ENCODE results near the gene PLAGL2.

PLAGL2 gene

DNA sequence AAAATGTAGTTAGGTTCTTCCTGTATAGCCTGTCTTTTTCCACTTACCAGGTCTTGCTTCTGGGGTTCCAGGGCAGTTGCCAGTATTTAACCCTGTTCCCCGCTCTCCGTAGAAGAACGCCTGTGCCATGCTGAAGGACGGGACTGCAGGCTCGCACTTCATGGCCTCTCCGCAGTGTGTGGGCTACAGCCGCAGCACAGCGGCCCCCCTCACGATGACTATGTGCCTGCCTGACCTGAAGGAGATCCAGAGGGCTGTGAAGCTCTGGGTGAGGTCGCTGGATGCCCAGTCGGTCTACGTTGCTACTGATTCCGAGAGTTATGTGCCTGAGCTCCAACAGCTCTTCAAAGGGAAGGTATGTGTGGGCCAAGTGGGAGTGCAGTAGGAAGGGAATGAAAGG, 23.2 kb upstream of the PLAGL2 start:
- no peak for DNase-seq

DNA sequence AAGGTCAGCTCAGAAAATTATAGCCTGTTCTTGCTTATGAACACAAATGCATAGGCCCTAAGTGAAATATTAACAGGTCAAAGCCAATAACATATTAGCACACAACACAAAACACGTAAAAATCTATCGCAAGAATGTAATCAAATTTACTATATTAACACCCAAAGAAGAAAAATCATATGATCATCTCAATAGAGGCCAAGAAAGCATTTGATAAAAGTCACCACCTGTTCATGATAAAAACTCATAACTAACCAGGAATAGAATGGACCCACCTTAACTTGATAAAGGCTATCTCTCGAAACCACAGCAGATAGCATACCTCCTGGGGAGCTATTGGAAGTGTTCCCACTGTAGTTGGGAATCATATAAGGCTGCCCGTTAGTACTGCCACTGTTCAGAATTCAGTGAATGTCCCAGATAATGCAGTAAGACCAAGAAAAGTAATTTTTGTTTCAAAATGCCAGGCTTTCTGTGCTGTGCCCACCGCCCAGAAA, 21.8 kb upstream of the PLAGL2 start:
- DNase-seq: no peak

DNA sequence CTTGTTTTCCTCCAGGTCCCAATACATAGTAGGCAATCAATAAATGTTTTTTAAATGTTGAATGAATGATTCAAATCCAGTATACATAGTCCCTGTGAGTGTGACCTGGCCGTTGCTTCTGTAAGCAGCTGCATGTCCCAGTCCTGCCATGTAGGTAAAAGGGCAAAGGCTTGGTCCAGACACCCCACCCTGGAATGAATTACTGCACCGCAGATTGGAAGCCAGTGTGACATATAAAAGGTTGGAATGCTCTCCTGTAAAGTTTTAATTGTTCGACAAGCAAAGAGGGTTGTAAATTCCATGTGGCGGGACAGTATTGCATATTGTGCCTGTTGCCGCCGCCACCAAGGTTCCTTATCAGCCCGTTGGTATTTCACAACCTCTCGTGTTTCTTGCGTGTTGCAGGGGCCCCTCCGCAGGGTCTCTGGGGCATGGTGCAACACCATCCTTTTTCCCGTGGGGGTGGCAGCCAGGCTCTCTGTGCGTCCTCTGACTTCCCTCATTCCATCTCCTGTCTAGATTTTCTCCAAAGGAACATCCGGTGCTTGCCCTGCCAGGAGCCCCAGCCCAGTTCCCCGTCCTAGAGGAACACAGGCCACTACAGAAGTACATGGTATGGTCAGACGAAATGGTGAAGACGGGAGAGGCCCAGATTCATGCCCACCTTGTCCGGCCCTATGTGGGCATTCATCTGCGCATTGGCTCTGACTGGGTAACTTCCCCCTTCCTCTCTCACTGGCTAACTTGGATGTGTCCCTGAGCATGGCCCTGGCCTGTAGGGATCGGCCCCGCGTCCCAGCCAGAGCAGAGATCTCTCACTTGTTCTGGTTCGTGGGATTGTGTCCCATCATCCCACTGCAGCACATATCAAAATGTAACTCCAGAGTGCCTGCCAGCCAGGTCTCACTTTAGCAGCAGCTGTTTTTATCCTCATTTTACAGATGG, 20.5 kb upstream of the PLAGL2 start:
- DNase-seq: no peak

DNA sequence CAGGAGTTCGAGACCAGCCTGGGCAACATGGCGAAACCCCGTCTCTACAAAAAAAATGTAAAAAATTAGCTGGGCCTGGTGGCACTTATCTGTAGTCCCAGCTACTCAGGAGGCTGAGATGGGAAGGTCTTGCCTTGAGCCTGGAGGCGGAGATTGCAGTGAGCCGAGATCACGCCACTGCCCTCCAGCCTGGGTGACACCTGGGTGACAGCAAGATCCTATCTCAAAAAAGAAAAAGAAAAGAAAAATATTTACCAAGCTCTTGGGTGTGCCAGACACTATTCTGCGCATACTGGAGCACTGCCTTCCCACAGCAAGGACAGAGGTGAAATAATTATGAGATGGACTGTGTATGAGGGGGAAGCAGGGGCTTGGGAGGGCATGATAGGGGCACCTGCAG, 19.8 kb upstream of the PLAGL2 start:
- DNase-seq: no peak

DNA sequence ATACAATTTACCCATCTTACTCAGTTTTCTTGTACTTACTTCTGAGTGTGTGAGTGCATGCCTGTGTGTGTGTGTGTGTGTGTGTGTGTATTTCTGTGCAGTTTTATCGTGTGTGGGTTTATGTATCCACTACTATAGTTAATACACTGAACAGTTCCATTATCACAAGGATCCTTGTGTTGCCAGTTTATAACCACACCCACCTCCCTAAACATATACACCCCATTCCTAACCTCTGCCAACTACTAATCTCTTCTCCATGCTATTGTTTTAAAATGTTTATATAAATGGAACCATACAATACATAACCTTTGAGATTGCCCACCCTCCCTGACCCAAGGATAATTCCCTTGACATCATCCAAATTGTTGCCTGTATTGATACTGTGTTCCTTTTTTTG, 18.8 kb upstream of the PLAGL2 start:
- DNase-seq: no peak

DNA sequence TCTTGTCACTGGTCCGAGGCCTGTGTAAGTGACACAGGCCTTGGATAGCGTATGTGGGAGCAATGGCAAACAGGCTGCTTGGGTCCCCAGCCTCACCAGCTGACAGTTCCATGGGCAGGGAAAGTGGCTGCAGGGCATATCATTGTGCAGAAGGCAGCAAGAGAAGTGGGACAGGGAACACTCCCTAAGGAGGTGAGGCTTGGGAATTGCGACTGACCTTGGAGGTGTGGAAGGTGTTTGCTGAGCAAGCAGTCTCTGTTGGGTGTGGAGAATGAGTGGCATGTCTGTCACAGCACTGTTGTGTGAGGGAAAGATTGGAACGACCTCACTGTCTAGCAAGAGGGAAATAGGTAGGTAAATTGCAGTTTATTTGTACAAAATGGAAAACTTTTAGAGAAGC, 16.9 kb upstream of the PLAGL2 start:
- no peak for DNase-seq

DNA sequence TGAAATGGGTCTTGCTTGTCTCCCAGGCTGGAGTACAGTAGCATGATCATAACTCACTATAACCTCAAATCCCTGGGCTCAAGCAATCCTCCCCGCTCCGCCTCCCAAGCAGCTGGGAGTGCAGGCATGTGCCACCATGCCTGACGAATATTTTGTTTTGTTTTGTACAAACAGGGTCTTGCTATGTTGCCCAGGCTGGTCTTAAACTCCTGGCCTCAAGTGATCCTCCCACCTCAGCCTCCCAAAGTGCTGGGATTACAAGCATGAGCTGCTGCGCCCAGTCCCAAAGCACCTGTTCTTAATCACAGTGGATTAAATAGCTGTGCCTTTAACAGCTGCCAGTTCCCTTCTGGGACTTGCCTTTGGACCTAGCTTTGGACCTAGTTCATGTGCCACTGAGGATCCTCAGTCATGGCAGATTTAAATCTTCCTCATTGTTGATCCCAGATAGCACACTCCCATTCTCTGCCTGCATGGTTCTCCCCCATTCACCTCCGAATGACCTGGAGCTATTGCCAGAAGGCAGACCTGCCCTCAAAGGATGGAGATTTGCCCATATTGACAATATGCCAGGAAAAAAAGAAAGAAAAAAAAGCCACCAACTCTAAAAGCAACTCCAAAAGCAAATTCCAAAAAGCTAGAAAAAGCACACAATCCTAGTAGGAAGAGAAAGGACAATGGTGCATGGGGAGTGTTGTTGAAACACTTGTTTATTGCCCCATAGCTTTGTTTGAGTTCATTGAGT, 10.8 kb upstream of the PLAGL2 start:
- no peak for DNase-seq

DNA sequence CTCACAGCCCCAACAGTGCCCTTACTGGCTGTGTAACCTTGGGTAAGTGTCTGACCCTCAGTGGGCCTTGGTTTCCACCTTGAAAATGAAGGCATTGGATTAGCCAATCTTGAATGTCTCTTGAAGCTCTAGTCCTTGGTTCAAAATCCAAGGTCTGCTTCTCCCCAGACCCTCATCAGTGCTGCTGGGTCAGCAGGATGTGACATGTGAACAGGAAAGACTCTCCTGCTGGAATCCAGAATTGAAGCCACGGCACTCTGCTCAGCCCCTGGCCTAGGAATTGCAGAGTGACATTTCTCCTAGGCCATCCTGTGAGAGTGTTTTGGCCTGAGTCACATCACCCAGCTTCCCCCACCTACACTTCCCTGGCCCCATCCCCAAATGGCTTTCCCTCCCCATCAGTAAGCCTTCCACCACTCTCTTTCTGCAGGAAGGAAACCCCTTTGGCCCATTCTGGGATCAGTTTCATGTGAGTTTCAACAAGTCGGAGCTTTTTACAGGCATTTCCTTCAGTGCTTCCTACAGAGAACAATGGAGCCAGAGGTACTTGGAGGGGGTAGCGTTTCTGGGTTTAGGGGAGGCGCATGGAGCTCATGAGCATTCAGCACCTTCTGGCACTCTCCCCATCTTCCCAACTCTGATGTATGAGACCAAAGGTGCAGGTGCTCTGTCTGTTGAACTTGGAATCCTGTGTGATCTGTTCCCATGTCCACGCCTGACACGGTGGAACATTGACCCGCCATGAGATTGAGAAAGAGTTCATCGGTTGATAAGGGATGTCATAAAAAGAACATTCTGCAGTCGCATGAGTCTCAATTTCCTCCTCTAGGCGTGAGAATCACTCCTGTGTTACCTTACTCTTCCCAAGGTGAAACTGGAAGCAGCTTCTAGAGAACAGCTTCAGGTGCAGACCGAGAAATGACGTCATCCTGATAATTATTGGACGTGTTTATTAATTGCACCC, 8.9 kb upstream of the PLAGL2 start:
- no peak for DNase-seq

DNA sequence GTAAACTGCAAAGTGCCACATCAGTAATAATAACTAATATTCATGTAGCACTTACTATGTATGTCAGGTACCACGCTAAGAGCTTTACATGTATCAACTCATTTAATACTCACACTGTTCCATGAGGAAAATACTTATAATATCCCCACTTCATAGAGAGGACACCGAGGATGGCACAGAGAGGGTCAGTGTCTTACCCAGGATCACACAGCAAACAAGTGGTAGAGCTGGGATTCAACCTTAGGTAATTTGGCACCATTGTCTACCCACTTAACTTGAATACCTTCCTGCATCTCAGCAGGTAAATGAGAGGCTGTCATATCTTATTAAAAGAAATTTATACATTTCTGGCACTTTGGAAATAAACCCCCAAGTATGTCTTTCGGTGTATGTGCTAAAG, 8.2 kb upstream of the PLAGL2 start:
- DNase-seq: no peak

DNA sequence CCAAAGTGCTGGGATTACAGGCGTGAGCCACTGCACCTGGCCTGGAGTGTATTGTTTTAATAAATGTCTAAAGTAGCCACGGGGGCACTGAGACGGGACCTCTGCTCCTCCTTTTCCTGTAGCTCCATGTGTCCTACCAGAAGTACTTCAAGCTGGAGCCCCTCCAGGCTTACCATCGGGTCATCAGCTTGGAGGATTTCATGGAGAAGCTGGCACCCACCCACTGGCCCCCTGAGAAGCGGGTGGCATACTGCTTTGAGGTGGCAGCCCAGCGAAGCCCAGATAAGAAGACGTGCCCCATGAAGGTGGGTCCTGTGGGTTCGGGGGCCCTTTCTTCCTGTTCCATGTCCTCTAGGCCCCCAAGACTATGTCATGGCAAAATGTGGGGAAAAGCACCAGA, 7.6 kb upstream of the PLAGL2 start:
- no peak for DNase-seq

DNA sequence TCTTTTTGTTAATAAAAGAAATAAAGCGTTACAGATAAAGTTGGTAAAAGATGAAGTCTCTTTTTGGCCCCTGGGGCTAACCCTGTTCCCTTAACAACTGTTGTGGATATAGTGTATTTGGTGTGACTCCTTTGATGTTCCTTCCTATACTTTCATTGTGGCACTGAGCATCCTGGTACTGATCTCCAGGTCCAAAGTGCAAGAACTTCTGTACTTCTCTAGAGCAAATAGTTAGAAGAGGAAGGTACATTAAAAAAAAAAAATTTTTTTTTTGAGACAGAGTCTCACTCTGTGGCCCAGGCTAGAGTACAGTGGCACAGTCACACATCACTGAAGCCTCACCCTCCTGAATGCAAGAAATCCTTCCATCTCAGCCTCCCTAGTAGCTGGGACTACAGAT, 6.3 kb upstream of the PLAGL2 start:
- DNase-seq: no peak

DNA sequence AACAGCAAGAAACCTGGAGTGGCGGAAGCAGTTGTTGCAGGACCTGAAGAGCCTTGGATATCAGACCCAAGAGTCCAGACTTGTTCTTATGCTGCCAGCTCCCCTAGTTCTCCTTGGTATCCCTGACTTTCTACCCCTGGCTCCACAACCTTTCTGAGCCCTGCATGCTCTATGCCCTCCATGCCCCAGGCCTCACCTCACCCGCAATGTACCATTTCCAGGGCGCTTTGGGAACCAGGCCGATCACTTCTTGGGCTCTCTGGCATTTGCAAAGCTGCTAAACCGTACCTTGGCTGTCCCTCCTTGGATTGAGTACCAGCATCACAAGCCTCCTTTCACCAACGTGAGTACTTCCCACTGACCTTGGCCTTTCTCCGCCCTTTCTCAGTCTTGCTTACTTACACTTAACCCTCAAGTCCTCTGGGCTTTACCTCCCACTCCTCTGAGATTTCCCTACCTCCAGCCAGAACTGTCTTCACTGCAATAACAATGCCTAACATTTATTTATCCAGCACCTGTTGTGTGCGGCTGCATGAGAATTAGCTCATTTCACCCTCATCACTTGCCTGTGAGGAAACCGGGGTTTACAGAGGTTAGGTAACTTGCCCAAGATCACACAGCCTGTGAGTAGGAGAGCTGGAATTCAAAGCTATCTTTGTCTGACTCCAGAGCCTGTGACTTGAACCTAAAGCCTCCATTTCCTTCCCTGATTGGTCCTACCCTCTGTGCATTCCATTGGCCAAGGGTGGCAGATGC, 2.5 kb upstream of the PLAGL2 start:
- DNase-seq: no peak

DNA sequence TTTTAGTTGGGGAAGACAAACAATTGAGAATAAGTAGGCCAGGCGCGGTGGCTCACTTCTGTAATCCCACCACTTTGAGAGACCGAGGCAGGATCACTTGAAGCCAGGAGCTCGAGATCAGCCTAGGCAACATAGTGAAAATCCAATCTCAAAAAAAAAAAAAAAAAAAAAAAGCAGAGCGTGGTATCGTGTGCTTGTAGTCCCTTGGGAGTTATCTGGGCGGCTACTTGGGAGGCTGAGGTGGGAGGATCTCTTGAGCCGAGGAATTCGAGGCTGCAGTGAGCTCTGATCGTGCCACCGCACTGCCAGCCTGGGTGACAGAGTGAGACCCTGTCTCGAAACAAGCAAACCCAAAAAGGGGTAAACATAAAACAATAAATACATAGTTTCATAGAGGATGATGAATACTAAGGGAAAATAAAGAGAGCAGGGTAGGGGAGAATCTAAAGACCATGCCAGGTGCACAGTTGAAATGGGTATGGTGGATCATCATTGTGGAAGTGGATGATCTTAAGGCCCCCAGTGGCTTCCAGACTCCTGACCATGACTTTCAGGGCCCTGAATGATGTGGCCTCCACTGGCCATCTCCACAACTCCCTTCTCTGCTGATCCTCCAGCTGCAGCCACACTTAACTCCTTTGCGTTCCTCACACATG, 1.1 kb upstream of the PLAGL2 start:
- no peak for DNase-seq

DNA sequence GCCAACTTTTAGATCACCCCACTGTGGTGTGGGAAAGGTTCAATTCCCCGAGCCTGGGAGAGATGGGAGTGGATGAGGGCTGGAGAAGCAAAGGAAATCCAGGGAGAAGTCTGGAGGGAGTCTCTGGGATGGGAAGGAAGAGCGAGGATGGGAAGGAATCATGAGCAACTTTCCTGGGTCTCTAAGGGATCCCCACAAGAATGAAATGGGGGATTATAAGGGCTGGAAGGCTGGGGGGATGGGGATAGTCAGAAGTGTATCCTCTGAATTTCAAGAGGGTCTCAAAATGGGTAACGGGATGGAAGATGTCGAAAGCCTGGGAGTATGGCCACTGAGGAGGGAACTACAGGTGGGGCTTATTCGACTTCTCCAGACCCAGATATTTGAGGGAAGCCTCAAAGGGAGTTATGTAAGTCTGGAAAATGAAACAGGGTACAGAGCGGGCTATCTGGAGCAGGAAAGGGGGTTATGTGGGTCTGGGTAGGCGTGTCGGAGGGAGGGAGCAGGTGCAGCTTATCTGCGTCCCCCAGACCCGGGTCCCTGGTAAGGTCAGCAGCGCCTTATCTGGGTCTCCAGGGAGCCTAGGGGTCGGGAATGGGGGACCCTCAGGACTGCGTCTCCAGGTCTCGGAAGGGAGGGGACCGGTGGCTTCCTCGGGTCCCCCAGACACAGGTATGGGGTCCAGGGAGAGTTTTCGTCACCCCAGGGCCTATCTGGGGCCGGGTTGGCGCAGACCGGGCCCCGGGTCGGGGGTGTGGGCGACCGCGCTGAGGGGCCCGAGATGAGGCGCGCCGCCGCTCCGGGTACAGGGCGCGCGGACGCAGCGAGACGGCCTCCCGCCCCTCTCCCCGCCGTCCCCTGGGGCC, 550 bp downstream of the PLAGL2 start:
- DNase-seq: peak; percentile 43

DNA sequence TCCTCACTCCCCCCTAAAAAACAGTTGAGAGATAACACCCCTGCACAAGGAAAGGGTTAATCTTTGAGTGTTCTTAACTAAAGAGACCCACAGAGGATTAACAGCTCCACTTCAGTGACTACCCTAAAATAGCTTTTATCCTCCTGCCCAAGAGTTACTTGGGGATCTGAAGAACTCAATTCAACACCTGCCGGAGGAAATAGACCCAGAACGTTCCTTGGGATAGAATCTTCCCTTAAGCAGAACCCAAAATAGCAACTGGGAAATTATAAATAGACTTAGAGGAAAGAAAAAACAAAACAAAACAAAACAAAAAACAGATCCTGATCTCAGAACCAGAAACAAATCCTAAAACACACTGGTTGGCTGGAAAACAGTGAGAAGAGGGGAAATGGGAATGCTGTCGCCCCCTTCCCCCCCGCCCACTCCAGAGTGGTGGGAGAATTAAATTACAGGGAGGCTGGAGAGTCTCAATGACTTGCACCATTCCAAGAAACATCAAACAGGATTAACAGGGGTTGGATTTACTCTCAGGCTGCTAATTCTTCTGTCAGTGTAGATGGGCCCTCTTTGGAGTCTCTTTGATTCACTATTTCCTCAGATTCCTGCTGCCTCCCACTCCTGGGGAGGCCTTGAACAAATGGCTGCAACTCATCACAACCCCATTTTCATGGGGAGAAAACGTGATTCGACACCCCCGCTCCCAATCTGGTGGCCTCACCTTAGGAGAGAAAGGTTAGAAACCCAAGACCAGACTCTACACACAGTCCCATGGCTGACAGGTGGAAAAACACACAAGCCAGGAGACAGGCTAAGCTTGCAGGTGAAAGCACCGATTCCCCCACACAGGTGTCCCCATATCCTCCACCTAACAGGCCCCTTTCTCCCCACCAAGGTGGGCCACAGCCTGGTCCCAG, 1.4 kb downstream of the PLAGL2 start:
- DNase-seq: no peak

DNA sequence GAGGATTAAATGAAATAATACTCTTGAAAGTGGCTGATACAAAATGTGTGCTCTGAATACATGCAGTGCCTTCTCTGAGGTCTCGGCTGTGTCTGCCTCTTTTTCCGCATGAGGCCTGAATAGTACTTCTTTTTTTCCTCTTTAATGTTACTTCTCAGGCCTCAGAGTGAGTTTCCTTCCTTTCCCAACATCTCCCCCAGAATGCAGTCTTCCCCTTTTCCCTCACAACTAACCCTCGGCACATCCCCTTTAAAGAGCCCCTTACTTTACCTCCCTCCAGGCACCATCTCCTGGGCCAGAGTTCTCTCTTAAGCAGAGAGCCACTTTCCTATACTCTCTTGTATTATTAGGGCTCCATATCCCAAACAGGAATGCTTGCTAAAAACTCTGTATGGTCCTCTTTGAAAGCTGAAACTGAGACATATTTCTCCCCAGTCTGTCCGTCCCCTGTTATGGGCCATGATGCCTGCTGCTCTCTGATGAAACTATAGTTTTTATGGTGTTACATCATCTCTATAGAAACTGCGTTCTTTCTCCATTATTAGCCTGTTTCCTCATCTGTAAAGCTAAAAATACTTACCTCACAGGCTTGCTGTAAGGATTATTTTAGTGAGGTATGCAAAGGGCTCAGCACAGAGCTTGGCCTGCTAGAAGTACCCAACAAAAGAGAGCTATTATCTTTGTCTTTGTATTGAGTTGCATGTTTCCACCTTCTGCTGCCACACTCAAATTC, 2.3 kb downstream of the PLAGL2 start:
- no peak for DNase-seq

DNA sequence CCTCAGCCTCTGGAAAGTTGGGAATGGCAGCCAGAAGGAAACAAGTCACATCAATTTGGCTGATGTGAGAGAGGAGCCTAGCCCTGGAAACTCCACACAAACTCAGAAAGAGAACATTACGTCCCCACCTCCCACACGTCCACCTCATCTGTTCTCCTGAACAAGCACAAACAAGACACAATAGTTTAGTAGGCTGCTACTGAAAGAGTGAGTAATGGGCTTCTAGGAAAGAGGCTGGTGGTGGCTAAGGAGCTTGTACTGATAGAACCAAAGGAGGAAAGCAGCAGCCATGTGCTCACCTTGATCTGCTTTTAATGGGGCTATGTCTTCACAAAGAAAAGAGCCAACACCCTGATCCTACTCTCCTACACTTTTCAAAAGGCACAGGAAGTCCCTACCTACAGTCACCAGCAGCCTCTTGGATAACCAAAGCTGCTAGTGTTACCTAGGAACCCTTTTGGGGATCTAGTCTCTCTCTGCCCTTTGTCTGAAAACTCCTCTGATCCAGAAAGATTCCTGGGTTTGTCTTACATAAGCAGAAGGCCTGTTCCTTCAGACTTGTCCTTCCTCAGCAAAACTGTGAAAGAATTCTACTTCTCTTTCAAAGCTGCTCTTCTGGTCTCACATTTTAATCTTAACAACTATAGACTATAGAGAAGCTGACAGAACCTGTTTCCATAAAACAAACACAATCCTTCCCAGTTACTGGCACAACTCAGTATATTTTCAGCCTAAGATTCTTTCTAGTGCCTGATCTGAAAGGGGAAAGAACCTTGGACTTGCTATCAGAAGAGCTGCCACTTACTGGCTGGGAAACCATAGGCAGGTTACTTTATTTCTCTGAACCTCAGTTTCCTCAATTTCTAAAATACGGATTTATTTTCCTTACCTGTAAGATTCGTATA, 3.1 kb downstream of the PLAGL2 start:
- no peak for DNase-seq
